ENCODE data around the gene WDR62.

DNA sequence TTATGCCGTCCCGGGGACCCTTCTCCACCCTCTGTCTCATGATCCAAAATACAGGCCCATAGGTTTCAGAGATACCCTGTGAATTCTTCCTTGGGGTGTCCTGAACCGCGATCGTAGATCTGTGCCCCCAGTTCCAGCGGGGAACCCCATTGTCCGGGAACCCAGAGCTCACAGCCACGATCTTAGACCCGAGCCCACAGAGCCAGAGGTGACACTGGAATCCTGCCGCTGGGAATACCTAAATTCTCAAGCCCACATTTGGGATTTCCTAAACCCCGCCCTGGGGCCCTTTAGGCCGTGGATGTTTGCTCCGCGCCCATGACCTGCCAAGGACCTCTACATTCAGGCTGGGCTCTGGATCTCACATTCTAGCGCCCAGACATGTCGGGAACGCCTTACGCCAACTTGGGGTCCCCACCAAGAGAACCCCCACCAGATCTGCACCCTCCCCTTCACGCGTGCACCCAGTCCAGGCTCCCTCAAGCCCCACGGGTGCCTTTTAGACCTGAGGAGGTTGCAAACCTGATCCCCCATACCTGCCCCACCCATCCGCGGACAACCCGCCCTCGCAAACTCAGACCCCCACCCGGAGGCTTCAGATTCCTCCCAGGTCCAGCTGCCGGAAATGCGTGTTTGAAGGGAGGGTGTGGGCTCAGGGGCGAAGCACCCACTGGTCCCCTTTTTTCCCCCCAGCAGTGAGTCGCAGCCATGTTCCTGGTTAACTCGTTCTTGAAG is 85.8 kb downstream of the WDR62 start:
- TF ChIP-seq, protein P1, sequence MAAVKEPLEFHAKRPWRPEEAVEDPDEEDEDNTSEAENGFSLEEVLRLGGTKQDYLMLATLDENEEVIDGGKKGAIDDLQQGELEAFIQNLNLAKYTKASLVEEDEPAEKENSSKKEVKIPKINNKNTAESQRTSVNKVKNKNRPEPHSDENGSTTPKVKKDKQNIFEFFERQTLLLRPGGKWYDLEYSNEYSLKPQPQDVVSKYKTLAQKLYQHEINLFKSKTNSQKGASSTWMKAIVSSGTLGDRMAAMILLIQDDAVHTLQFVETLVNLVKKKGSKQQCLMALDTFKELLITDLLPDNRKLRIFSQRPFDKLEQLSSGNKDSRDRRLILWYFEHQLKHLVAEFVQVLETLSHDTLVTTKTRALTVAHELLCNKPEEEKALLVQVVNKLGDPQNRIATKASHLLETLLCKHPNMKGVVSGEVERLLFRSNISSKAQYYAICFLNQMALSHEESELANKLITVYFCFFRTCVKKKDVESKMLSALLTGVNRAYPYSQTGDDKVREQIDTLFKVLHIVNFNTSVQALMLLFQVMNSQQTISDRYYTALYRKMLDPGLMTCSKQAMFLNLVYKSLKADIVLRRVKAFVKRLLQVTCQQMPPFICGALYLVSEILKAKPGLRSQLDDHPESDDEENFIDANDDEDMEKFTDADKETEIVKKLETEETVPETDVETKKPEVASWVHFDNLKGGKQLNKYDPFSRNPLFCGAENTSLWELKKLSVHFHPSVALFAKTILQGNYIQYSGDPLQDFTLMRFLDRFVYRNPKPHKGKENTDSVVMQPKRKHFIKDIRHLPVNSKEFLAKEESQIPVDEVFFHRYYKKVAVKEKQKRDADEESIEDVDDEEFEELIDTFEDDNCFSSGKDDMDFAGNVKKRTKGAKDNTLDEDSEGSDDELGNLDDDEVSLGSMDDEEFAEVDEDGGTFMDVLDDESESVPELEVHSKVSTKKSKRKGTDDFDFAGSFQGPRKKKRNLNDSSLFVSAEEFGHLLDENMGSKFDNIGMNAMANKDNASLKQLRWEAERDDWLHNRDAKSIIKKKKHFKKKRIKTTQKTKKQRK (IDR thresholded peaks at IDR 0.05; ENCODE audit: low read depth, low read length), result no peak
- TF ChIP-seq MYC (IDR thresholded peaks at IDR 0.05; ENCODE audit: insufficient read depth, insufficient read length, insufficient replicate concordance, low read length, severe bottlenecking) (no peak), BCL11A (IDR thresholded peaks at IDR 0.05; ENCODE audit: low read depth, low read length) (no peak), POLR2AphosphoS5 (IDR thresholded peaks at IDR 0.05; ENCODE audit: low read length) (no peak; the same call in none of the 2 replicates), NRF1 (conservative IDR thresholded peaks at IDR 0.05; ENCODE audit: low read depth, low read length) (no peak), JUND (IDR thresholded peaks at IDR 0.05; ENCODE audit: low read depth, low read length) (no peak), HDGF (IDR thresholded peaks at IDR 0.05) (no peak), HDAC6 (IDR thresholded peaks at IDR 0.05; ENCODE audit: unreplicated experiment) (no peak), POLR2A (IDR thresholded peaks at IDR 0.05; ENCODE audit: low read depth, low read length) (peak; percentile 80)
- TF ChIP-seq, protein P2, sequence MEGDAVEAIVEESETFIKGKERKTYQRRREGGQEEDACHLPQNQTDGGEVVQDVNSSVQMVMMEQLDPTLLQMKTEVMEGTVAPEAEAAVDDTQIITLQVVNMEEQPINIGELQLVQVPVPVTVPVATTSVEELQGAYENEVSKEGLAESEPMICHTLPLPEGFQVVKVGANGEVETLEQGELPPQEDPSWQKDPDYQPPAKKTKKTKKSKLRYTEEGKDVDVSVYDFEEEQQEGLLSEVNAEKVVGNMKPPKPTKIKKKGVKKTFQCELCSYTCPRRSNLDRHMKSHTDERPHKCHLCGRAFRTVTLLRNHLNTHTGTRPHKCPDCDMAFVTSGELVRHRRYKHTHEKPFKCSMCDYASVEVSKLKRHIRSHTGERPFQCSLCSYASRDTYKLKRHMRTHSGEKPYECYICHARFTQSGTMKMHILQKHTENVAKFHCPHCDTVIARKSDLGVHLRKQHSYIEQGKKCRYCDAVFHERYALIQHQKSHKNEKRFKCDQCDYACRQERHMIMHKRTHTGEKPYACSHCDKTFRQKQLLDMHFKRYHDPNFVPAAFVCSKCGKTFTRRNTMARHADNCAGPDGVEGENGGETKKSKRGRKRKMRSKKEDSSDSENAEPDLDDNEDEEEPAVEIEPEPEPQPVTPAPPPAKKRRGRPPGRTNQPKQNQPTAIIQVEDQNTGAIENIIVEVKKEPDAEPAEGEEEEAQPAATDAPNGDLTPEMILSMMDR (IDR thresholded peaks at IDR 0.05 in 2 of 3, conservative IDR thresholded peaks at IDR 0.05 in 1 of 3; ENCODE audit: control insufficient read depth in 2 of 3, extremely low read depth in 1 of 3, insufficient read depth in 1 of 3, low read depth in 3 of 3, low read length in 3 of 3), result no peak
- TF ChIP-seq, protein P3, sequence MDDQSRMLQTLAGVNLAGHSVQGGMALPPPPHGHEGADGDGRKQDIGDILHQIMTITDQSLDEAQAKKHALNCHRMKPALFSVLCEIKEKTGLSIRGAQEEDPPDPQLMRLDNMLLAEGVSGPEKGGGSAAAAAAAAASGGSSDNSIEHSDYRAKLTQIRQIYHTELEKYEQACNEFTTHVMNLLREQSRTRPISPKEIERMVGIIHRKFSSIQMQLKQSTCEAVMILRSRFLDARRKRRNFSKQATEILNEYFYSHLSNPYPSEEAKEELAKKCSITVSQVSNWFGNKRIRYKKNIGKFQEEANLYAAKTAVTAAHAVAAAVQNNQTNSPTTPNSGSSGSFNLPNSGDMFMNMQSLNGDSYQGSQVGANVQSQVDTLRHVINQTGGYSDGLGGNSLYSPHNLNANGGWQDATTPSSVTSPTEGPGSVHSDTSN (IDR thresholded peaks at IDR 0.05; ENCODE audit: insufficient replicate concordance, low read depth, low read length), result no peak
